Cerebellar nuclear complex (tissue), 1 donor: ENCODE data around the gene FOXP1.

ENCODE experiments used
- DNase-seq, 2 experiments: peaks; one replicate each; lab custom pipeline; 2025; lab: John Stamatoyannopoulos, UW

The FOXP1 gene

DNA sequence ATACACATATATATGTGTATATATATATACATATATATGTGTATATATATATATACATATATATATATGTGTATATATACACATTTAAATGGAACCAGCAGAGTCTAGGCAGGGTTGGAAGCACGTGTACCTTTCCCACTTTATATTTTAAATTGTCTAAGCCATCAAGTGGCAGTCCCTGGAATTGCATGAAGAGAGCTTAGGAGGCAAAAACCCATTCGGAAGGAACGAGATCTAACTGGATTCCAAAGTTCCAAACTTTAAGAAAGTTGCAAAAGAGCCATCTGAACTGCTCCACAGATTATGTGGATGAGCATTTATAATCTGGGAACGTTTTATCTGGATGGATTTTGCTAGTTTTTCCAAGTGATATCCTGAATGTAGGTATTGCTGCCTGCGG is 186.5 kb downstream of the FOXP1 start:
- DNase-seq = no peak

DNA sequence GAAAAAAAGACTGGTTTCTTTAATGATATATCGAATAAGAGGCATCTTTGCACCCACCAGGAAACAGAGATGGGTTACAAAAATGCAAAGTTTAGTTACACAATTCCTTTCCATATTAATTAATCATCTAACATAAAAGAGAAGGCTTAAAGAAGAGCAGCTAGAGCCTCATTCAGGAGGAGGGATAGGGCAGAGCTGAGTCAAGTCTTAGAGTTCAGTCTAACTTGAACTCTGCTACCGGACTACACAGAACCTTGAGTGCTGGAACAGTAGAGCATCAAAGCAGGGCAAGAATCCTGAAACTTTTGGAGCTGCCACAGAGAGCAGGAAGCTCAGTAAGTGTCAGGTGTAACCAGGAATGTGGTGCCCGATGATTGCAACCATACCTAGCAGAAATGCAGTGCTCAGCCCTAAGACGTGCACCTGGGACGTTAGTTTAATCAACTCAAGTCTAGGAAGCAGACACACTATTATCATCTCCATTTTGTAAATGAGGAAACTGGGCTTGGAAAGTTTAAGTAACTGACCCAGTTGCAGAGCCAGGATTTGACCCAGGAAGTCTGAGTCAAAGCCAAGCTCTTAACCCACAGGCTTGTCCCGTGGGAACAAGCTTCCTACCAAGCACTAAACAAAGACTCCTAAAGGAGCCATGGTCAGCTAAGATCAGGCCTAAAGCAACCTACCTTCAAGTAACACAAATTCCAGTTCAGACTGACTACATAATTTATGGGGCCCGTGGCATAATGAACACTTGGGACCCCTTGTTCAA is 187.4 kb downstream of the FOXP1 start:
- DNase-seq = no peak

DNA sequence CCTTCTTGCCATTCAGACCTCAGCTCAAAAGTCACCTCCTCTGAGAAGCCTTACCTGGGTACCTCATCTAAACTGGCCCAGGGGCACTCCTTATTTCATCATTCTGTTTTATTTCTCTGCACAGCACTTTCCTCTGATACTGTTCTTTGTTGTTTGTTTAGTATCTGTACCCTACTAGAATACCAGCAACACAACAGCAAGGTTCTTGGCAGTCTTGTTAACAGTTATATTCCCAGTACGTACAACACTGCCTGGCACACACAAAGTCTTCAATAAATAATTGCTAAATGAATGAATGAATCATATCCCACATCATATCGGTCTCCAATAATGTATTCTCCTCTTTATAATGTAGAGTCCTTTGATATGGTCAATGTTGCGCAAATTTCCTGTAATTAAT is 188.1 kb downstream of the FOXP1 start:
- DNase-seq = no peak

DNA sequence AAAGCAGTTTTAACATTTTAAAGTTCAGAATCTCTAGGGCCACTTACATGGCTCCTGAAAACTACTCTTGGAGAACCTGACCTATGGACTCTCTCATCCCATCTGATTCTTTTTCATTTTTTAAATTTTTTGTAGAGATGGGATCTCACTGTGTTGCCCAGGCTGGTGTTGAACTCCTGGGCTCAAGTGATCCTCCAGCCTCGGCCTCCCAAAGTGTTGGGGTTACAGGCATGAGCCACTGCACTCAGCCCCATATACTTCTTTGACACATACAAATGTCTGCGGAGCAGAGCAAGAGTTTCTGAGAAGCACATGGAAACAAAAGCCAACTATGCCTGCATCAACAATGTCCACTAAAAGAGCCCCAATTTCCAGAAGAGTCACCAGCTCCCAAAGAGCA is 189.8 kb downstream of the FOXP1 start:
- DNase-seq = no peak

DNA sequence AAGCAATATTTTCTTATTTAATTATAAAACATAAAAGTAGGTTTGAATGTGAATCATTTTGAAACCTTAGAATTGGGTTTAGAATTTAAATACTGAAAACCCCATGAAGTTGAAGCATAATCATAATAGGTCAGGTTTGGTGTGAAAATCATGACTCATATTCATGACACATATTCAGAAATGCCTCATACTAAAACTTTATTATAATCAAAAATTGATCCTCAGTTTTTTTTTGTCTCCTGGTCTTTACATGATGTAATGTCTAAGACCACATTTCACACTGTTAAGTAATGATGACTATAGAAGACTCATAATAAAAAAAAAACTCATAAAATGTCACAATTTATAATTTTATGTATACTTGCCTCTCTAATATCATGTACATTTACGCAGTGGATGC is 190.4 kb downstream of the FOXP1 start:
- DNase-seq = no peak

DNA sequence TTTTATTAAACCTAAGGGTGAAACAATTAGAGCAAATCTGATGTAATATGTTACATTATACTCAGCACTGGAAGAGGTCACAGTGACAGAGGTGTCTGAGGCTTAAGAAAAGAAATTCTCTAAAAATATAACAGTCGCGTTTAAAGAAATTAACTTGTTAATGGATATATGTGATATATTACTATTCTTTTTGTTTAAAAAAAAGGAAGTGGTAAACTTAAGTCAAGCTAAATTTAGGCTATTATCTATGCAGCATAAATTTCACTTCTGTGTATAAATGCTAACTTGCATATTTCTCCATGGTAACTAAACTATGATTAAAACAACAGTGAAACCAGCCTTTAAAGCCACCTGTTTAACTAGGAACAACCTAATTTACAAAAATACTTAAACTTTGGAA is 191.3 kb downstream of the FOXP1 start:
- DNase-seq = no peak

DNA sequence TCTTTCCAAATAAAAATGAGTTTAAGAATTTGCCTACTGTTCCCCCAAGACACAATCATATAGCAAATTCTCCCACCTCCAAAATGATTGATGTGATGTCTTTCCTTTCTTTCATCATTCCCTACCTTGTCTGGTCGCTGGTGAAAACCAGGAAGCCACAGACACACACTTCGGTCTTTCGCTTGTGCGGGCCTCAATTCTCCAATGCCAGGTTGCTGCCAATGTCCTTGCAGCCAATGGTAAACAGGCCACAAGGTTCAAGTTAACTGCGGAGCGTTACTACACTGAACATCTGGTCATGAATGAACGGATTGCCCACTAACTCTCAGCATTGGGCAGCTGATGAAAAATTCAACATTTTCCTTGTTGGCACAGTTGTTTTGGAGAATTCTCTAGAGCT is 192.2 kb downstream of the FOXP1 start:
- no peak for DNase-seq

DNA sequence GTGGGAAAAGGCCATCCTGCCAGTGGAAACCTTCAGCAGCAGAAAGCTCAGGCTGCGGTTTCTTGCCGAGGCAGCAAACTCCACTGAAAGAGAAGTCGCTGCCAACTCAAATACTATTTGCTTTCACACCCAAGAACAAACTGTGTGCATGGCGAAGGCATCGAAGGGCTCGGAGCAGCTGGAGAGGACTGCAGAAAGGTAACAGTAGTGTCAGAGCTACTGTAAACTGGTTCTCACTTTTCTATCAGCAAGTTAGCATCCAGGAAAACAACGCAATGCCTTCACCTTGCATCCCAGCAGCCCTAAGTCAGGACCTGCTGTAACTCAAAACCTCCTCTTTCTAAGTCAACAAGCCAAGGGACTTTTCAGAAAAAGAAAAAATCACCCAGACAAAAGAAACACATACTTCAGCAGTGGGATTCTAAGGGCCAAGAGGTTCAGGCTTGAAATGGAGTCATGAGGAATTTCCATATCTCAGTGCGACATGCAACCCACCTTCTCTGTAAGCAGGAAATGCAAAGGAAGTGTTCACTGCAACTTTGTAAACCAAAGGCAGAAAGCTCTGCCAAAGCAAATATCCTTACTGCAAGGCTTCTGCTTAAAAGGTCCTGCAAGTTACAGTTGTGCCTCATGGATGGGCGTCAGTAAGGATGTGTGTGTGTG is 193.5 kb downstream of the FOXP1 start:
- DNase-seq = no peak

DNA sequence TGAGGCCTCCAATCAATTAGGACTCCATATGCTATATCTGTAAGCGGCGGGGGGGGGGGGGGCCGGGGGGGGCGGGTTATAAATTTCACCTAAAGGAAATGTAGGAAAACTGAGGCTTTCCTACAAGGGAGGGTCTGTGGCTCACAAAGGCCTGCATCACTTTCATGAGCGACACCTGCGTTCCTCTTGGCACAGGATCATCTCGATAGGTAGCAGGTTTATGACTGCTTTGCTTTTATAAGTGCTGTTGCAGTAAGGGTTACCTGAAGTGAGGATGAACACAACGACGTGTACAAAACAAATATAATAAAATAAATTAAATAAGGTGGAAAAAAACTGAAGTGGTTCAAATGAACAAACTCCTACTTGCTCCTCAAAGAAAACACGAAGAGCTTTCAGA is 194.3 kb downstream of the FOXP1 start:
- DNase-seq = no peak

DNA sequence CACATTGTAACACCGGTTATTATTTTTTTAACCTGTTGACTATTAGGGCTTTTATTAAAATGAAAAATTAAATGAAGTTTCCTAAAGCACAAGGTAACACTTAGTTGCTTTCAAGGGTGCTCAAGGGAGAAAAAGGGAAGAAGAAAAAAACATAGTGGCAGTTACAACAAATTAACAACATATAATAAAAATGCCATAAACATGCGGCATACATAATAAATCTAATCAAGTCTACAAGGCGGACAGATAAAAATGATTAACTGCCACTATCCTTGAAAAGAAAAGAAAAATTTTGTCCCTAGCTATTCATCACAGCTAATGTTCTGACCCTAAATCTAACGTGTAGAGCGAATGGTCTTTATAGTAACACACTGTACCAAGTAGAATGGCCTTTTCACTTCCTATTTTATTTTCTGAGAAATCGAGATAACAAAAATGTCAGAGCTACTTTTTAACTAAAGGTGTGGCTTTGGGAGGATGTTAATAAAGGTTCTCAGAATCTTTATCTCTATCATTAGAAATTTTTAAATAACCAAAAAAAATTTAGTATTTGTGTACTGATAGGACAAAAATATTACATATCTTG is 194.9 kb downstream of the FOXP1 start:
- no peak for DNase-seq

DNA sequence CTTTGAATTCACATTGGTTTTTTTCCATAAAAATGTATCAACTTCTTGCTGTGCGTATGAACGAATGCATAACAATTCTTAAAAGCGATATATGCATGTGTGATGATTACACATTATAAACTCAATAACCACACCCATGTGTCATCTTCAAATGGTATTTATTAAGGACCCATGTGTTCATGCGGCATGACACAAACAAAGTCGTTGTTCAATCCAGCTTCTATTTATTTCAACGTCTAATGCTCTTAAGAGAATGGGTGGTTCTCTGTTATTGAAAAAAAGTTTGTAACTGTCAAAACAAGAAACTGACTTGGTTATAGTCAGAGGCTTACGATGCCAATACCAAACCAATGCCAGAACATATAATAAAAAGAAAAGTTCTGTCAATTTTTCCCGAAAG is 195.9 kb downstream of the FOXP1 start:
- no peak for DNase-seq

DNA sequence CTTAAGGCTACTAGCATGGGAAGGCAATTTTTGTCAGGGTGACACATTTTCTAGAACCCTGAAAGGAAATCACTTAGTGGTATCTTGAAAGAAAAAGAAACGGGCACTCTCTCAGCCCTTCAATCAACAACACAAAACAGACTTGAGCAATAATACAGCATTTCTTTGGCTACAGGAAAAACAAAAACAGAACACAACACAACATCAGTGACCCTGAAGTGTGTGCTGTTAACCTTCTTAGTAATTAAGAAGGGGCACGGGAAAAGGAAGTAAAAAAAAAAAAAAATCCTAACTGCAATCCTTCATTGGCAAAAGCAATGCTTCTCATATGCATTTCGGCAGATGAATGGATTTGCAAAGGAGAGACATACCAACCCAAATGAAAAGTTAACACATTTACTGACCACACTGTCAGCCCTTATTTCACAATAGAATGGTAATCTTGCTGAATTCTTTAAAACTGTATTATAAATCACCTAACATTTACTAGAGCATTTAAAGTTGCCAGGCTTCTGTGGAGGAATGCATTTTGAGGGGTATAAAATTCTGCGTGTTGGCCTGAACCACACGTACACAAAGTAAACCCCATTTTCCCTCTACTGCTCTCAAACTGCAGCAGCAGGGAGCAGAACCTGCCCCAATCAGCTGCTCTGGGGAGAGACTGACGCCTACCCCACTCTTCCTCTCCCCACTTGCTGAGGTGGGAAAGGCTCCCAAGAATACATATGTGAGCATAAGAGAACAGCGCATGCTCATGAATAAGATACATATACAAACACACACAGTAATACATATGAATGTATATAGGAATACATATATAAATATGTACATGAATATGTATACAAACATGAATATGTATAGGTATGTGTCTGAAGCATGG is 198.5 kb downstream of the FOXP1 start:
- no peak for DNase-seq

DNA sequence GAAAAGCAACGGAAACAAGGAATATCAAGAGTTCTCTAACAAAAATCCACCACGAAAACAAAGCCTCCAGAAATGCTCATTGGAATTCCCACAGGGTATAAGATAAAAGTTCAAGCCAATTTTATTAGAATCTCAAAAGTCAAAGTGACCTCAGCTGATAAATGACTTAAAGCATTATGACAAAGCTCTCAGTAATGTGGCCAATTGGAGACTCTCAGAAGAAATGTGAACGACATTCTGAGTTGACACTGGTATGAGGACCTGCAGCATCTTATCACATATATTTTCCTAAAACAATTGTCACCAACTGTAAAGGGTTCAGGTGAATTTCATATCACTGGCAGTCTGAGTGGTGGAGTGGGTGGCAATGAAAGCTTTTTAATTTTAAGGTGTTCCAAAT is 199.1 kb downstream of the FOXP1 start:
- DNase-seq = no peak

DNA sequence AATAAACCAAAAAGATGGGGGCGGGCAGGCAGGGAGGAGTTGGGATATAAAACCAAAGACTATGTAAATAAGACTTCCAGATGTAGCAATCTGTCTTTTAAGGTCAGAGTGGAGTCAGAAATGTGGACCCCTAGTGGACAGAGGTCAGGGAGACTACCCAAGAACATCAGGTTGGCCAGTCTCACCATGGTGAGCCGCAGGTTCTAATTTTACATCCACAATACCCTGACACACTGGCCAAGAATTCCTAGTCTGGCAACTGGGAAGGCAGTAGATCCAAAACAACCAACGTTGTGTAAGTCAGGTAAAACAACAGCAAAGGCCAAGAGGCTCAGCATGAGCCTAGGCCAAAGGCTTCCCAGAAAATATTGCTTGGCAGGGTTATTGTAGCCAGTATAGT is 203.4 kb downstream of the FOXP1 start:
- no peak for DNase-seq

DNA sequence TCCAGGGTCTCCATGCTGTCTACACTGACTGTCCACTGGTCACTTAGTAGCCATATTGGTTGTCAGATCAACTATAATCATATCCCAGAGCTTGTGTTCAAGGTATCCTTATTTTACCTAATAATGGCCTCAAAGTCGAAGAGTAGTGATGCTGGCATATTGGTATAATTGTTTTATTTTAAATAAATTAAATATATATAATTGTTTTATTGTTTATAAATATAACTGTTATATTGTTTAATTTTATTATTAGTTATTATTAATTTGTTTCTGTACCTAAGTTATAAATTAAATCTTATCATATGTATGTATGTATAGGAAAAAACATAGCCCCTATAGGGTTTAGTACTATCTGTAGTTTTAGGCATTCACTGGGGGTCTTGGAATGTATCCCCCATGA is 205.0 kb downstream of the FOXP1 start:
- DNase-seq = no peak

DNA sequence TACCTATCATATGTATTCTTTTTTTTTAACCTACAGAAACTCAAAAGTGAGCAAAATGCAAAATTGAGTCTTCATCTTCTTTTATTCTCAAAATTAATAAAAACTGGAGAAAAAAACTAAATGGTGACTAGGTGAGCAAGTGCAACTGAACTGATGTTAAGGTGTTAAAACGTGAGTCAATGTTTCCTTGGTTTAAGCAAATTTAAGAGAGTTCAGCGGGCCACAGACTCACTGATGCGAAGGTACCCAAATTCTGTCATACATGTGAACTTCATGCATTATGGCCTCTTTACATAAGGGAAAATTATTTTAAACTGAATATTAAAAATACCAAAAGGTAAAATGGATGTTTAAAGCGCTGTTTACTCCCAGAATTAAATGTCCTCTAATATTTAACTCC is 206.6 kb downstream of the FOXP1 start:
- no peak for DNase-seq

DNA sequence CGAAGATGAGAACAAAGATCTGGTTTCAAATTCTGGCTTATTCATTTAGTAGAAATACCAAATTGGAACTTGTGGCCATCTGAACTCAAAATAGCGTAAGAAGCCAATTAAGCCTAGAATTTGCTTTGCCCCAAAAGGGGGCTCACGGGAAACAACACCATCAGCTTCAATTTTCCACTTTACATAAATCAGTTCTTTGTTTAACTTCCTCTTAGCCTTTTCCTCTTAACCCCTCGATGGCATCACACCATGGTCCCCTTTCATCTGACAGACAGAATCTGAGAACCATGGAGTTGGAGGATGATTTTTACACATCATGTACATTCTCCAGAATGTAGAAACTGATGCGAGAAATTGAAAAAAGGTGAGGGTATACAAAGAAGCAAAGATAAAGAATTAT is 207.0 kb downstream of the FOXP1 start:
- DNase-seq = no peak

DNA sequence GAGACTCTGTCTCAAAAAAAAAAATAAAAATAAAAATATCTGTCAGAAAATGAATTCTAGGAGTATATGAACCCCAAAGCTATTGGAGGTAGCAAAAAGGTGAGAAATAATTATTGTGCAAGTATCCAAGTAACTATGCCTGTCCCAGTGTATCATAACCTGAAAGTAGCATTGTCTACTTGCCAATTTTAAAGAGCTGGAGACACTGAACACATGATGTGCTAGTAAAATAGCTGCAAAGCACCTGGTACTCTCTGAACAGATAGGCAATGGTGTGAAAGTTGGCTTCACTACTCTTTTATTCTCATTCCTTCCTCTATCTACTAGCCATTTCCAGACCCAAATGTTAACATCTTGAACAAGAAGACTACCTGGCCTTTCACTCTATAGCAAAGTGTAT is 208.9 kb downstream of the FOXP1 start:
- no peak for DNase-seq

DNA sequence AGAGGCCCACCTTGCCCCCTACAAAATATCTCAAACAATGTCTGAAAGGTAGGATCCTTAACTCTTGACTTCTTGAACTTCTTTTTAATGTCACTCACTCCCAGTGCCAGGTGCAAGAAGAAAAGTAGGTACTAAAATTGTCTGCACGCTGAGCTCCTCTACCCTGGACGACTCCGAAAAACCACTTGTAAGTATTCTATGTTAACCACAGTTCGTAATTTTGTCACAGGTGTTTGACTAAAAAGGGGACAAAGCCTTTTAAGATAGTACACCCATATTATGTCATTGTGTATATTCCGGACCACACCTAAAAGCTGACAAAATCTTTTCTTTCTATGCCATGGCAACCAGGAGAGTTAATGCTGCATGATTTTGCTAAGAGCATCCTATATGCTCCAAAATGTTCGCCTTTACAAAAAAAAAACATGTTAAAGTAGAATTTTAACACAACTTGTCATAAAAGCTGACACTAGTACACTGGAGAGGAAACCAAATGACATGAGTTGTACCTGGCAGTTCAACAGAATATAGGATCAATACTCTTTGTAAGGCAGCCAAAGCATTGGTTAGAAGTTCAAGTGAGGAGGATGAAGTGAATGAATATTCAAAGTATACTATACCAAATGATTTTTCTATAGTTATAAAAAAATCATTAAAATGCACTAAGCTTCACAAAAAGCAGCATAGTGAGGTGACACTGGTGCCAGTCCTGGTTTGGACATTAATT is 210.5 kb downstream of the FOXP1 start:
- DNase-seq = no peak

DNA sequence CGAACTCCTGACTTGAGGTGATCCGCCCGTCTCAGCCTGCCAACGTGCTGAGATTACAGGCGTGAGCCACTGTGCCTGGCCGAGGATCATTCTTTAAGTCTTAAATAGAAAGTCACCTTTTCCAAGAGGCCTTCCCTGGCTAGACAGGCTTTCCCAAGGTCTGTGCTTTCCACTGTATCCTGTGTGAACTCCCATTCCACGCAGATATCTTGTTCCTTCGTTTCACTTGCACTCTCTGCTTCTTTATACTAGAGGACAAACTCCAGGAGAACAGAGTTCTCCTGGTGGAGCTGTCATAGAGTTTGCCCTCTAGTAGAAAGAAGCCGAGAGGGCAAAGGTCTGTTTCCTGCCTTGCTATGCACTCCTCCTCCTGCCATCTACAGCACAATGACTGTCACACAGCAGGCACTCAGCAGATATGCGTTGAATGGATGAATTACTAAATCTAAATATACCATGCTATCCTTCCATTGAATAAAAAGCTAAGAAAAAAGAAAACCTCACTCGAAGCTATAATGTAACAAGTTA is 211.2 kb downstream of the FOXP1 start:
- no peak for DNase-seq

DNA sequence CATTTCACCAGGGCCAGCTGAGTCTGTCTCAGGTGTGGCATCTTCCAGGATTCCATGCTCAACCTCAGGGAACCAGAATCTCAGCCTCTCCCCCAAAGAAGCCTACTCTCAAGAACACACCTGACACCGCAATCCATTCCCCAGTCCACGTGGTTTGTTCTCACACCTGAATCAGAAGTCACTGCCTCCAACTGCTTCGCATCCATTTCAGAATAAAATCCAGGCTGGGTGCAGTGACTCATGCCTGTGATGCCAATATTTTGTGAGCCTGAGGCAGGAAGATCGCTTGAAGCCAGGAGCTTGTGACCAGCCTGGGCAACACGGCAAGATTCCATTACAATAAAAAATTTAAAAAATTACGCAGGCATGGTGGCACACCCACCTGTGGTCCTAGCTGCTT is 212.2 kb downstream of the FOXP1 start:
- DNase-seq = no peak

DNA sequence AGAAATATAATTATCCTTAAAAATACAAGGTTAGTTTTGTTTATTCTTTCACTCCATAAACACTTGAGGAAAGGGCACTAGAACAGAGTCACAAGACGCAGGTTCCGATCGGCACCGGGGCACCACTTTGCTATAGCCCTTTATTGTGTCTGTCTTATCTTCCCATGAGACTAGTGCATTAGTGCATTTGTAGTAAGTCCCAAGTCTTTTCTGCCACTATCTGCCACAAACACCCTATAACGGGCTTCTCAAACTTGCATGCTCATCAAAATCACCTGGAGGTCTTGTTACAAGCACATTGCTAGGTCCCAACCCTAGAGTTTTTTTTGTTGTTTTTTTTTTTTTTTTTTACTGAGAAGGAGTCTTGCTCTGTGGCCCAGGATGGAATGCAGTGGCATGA is 213.1 kb downstream of the FOXP1 start:
- DNase-seq = no peak
